ENCODE measurements around the gene NRBF2.
A peak's percentile ranks its signal among the peaks of the same experiment; 100 is the strongest.
"Not testable (repeated sequence)": the region's sequence is repeated elsewhere in the genome, so short reads cannot be mapped to it uniquely, and the experiment has no call there.

Gene NRBF2

GRCh38 chr10:63133056-63133820 lies at the start of gene NRBF2:
Gene NRBF2 (plus strand): TSS chr10:63133328. CDS start chr10:63133471, 143 bp downstream.
- FAIRE-seq = peak; percentile 8

GRCh38 chr10:63083406-63083805 lies 49.7 kb upstream of the NRBF2 start:
- not testable (repeated sequence) for FAIRE-seq

GRCh38 chr10:63083904-63084689 lies 49.0 kb upstream of the NRBF2 start:
- peak; percentile 97 for FAIRE-seq

- FAIRE-seq = peak; percentile 91
Observed at GRCh38 chr10:63084690-63085382, 48.3 kb upstream of the NRBF2 start.

GRCh38 chr10:63093227-63093626 lies 39.9 kb upstream of the NRBF2 start:
- FAIRE-seq = no peak

GRCh38 chr10:63094405-63094804 lies 38.7 kb upstream of the NRBF2 start:
- FAIRE-seq = no peak

GRCh38 chr10:63094881-63095280 lies 38.2 kb upstream of the NRBF2 start:
- no peak for FAIRE-seq

GRCh38 chr10:63099734-63100133 lies 33.4 kb upstream of the NRBF2 start:
- FAIRE-seq = no peak

GRCh38 chr10:63101091-63101490 lies 32.0 kb upstream of the NRBF2 start:
- FAIRE-seq = not testable (repeated sequence)

GRCh38 chr10:63102279-63102883 lies 30.7 kb upstream of the NRBF2 start:
- FAIRE-seq = not testable (repeated sequence)

GRCh38 chr10:63103178-63103577 lies 29.9 kb upstream of the NRBF2 start:
- not testable (repeated sequence) for FAIRE-seq

- no peak for FAIRE-seq
Observed at GRCh38 chr10:63103971-63104409, 29.1 kb upstream of the NRBF2 start.

GRCh38 chr10:63105225-63106110 lies 27.7 kb upstream of the NRBF2 start:
- no peak for FAIRE-seq

GRCh38 chr10:63106111-63106755 lies 26.9 kb upstream of the NRBF2 start:
- FAIRE-seq = no peak

- no peak for FAIRE-seq
Observed at GRCh38 chr10:63107943-63108437, 25.1 kb upstream of the NRBF2 start.

- FAIRE-seq = no peak
Observed at GRCh38 chr10:63110940-63111339, 22.2 kb upstream of the NRBF2 start.

GRCh38 chr10:63114031-63114814 lies 18.9 kb upstream of the NRBF2 start:
- peak; percentile 73 for FAIRE-seq

GRCh38 chr10:63115732-63116383 lies 17.3 kb upstream of the NRBF2 start:
- no peak for FAIRE-seq

- FAIRE-seq = no peak
Observed at GRCh38 chr10:63116452-63117072, 16.6 kb upstream of the NRBF2 start.
